GM12872 (cell line): ENCODE results near the gene SERGEF.

Experiments
- TF ChIP-seq, protein P1 (sequence below): IDR thresholded peaks from 3 replicates; pipeline ENCODE4 v1.5.1; 2011; ENCODE audit warnings: low read depth, mild to moderate bottlenecking, low read length, moderate library complexity; ENCODE audit not compliant: insufficient read depth

Gene SERGEF

GRCh38 chr11:17905477-17905876 lies 107.4 kb downstream of the SERGEF start:
- TF ChIP-seq, protein P1, sequence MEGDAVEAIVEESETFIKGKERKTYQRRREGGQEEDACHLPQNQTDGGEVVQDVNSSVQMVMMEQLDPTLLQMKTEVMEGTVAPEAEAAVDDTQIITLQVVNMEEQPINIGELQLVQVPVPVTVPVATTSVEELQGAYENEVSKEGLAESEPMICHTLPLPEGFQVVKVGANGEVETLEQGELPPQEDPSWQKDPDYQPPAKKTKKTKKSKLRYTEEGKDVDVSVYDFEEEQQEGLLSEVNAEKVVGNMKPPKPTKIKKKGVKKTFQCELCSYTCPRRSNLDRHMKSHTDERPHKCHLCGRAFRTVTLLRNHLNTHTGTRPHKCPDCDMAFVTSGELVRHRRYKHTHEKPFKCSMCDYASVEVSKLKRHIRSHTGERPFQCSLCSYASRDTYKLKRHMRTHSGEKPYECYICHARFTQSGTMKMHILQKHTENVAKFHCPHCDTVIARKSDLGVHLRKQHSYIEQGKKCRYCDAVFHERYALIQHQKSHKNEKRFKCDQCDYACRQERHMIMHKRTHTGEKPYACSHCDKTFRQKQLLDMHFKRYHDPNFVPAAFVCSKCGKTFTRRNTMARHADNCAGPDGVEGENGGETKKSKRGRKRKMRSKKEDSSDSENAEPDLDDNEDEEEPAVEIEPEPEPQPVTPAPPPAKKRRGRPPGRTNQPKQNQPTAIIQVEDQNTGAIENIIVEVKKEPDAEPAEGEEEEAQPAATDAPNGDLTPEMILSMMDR = no peak

DNA sequence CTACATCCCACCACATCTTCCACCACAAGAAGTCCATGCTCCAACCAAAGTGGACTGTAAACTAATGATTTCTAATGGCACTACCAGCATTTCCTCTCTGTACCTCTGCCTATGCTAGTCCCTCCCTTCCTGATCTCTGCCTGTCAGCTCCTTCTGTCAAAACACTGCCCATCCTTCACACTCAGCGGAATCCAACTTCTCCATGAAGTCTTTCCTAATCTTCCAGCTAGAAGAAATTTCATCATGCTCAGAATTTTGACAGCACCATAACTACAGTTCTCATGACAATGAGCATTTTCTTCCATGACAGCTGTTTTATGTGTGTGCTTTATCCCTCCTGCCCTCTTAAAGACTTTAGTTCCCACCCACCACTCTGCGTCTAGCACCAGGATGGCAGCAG lies 111.4 kb downstream of the SERGEF start:
- TF ChIP-seq, protein P1 = no peak

DNA sequence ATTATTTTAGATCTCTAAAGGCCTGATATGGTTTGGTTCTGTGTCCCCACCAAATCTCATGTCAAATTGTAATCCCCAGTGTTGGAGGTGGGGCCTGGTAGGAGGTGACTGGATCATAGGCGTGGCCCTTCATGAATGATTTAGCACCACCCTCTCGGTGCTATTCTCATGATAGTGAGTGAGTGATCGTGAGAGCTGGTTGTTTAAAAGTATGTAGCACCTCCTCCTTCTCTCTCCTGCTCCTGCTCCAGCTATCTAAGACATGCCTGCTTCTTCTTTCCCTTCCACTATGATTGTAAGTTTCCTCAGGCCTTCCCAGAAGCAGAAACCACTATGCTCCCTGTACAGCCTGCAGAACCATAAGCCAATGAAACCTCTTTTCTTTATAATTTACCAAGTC lies 114.1 kb downstream of the SERGEF start:
- TF ChIP-seq, protein P1 = no peak

- TF ChIP-seq, protein P1 = no peak
These were observed 114.8 kb downstream of the SERGEF start for GRCh38 chr11:17898071-17898470.

DNA sequence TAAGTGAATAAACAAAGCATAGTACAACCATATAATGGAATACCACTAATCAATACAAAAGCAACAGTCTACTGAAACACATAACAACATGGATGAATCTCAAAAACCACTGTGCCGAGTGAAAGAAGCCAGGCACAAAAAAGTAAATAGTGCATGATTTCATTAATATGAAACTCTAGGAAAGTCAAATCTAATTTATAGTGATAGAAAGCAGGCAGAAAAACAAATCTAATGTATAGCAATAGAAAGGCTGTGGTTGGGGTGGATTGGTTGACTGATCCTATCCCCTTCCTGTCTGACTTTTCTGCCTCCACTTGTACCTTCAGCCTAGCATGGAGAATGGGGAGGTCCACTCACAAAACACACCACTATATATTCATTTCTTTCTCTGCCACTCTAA lies 115.4 kb downstream of the SERGEF start:
- TF ChIP-seq, protein P1 = no peak

DNA sequence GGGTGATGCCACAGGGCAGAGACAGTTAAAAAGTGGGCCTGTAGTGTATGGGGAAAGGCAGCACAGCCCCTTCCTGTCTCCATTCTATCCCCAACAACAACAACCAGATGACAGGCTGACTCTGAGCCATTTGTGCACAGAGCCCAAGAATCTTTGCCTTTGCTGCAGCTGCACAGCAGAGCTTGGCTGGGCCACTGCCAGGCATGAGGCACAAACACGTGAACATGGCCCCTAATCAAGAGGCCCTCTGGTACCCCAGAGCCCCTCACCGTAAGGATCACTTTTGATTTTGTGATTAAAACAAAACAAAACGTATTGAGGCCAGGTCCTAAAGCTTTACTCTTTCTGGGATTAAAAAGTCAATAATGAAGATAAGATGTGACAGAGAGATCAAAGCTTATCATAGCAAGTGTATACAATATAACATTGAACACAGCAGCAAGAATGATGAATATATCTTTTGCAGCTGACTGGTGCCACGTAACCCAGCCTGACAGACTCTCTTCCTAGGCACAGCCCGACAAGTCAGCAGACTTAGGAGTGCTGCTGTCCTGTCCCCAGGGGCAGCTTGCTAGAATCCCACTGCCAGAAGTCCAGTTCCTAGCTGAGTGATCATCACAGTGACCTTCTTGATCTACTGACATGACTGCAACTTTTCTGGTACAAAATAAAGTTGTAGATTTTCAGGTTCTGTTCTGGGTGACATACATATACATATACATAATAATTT lies 117.8 kb downstream of the SERGEF start:
- TF ChIP-seq, protein P1 = no peak

- TF ChIP-seq, protein P1 = no peak
These were observed 120.4 kb downstream of the SERGEF start for GRCh38 chr11:17892409-17892808.
